Measurements from ENCODE around the gene CHL1.

The CHL1 gene

DNA sequence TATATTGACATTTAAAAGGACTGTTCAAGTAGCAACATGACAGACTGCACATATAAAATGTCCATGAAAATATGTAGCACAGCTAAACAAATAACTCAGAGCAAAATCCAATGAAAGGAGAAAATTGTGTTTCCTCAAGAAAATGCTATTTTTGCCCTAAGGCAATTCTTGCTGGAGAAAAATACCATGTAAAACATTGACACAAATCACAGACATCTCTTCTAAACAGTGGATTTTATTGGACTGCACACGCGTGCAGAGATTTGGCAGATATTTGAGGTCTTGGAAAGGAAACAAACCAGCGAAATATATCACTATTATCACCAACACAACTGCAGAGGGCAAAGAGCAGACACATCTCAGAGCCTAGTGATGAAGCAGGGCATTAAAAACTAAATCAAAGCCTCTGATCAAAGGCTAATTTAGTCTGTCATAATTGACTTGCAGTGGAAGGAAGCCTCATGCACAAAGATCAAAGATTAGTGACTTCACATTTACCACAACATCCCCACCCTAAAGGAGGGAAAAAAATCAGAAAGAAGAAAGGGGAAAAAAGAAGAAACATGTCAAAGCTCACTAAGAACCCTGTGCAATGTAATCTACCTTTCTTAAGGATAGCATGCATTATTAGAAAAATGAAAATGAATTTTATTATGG is 52.4 kb downstream of the CHL1 start:
- no peak overlapping the region for H3K27ac ChIP-seq (ENCODE audit: poor library complexity, severe bottlenecking)
- H3K36me3 ChIP-seq (ENCODE audit: low read depth) = no peaks in the 10 kb centered on the region
- ATAC-seq (ENCODE audit: low read depth) (no peak), DNase-seq (ENCODE audit: low spot score) (no peak)
- no peak overlapping the region for H3K4me3 ChIP-seq (ENCODE audit: severe bottlenecking)
- no peaks in the 10 kb centered on the region for H3K4me1 ChIP-seq (ENCODE audit: insufficient read depth, poor library complexity, severe bottlenecking)
- TF ChIP-seq, protein P1, sequence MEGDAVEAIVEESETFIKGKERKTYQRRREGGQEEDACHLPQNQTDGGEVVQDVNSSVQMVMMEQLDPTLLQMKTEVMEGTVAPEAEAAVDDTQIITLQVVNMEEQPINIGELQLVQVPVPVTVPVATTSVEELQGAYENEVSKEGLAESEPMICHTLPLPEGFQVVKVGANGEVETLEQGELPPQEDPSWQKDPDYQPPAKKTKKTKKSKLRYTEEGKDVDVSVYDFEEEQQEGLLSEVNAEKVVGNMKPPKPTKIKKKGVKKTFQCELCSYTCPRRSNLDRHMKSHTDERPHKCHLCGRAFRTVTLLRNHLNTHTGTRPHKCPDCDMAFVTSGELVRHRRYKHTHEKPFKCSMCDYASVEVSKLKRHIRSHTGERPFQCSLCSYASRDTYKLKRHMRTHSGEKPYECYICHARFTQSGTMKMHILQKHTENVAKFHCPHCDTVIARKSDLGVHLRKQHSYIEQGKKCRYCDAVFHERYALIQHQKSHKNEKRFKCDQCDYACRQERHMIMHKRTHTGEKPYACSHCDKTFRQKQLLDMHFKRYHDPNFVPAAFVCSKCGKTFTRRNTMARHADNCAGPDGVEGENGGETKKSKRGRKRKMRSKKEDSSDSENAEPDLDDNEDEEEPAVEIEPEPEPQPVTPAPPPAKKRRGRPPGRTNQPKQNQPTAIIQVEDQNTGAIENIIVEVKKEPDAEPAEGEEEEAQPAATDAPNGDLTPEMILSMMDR (IDR thresholded peaks at IDR 0.05; ENCODE audit: poor library complexity, severe bottlenecking) = no peak
- H3K9me3 ChIP-seq (ENCODE audit: severe bottlenecking) = no peaks in the 10 kb centered on the region
- no peaks in the 10 kb centered on the region for H3K27me3 ChIP-seq (ENCODE audit: insufficient read depth, poor library complexity, severe bottlenecking)

DNA sequence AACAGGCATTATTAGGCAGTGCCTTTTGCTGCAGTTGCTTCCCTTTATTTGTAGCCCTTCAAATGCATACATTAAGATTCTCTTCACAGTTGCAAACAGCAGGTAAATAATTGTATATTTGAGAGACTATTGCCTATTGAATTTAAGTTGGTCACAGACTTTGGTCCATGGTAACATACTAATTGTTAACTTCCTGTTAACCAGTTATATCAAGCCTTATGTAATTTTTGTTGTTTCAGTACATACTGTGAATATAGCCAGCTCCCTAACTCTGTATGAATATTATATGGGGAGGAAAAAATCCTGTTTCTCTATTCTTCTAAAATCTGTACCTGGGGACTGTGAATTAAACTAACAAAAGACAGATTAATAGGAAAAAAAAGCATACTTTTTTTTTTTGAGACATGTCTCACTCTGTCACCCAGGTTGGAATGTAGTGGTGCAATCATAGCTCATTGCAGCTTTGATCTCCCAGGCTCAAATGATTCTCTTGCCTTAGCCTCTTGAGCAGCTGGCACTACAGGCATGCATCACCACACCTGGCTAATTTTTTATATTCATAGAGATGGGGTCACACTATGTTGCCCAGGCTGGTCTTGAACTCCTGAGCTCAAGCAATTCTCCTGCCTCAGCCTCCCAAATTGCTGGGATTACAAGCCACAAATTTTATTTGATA is 53.2 kb downstream of the CHL1 start:
- Histone ChIP-seq H3K36me3 (ENCODE audit: low read depth) (no peaks in the 10 kb centered on the region), H3K27ac (ENCODE audit: poor library complexity, severe bottlenecking) (no peak overlapping the region), H3K27me3 (ENCODE audit: insufficient read depth, poor library complexity, severe bottlenecking) (no peaks in the 10 kb centered on the region), H3K4me1 (ENCODE audit: insufficient read depth, poor library complexity, severe bottlenecking) (no peaks in the 10 kb centered on the region), H3K9me3 (ENCODE audit: severe bottlenecking) (no peaks in the 10 kb centered on the region), H3K4me3 (ENCODE audit: severe bottlenecking) (no peak overlapping the region)
- DNase-seq (ENCODE audit: low spot score) (no peak), ATAC-seq (ENCODE audit: low read depth) (peak; percentile 31; the same call in 1 of the 3 replicates)
- TF ChIP-seq, protein P1 (IDR thresholded peaks at IDR 0.05; ENCODE audit: poor library complexity, severe bottlenecking) = no peak

DNA sequence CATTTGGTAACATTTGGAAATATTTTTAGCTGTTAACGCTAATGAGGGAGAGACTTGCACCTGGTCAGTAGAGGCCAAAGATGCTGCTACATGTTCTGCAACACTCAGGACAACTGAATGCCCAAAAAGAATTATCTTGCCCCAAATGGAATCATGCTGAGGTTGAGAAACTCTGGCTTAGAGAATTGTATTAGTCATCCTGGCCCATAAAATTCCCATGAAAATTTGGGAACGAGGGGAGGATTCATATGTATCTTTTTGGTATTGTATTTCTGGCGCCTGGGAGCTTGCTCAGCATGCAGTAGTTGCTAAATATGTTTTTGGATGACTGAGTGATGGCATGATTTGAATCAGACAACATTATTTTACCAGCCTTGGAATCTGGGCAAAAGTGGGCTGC is 59.9 kb downstream of the CHL1 start:
- TF ChIP-seq, protein P1 (IDR thresholded peaks at IDR 0.05; ENCODE audit: poor library complexity, severe bottlenecking) = no peak
- H3K9me3 ChIP-seq (ENCODE audit: severe bottlenecking) = peaks cover 2% of the 10 kb centered on the region
- H3K27me3 ChIP-seq (ENCODE audit: insufficient read depth, poor library complexity, severe bottlenecking) = no peaks in the 10 kb centered on the region
- no peak for ATAC-seq (ENCODE audit: low read depth)
- no peak for DNase-seq (ENCODE audit: low spot score)
- H3K4me3 ChIP-seq (ENCODE audit: severe bottlenecking) = no peak overlapping the region
- H3K27ac ChIP-seq (ENCODE audit: poor library complexity, severe bottlenecking) = no peak overlapping the region
- no peaks in the 10 kb centered on the region for H3K4me1 ChIP-seq (ENCODE audit: insufficient read depth, poor library complexity, severe bottlenecking)
- no peaks in the 10 kb centered on the region for H3K36me3 ChIP-seq (ENCODE audit: low read depth)

DNA sequence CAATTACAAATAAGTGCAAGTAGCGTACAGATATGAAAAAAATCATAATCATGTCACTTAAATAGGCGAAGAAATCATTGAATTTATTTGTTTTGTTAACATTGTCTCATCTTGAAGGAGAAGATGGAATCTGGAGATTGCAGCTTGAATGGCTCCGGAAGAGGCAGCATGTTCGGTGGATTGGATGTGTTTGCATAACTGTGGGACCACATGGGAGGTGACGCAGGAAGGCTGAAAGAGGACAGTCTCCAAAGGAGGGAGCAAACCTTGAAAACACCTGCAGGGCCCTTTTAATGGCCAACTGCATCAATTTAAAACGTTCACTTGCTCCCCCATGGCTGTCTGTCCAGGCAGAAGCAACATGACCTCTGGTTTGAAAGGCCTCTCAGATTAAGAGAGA is 61.3 kb downstream of the CHL1 start:
- H3K27me3 ChIP-seq (ENCODE audit: insufficient read depth, poor library complexity, severe bottlenecking) = no peaks in the 10 kb centered on the region
- no peak for ATAC-seq (ENCODE audit: low read depth)
- peaks cover 2% of the 10 kb centered on the region for H3K9me3 ChIP-seq (ENCODE audit: severe bottlenecking)

More for the DNA sequence above, 61.3 kb downstream of the CHL1 start:
- Histone ChIP-seq H3K4me3 (ENCODE audit: severe bottlenecking) (no peak overlapping the region), H3K36me3 (ENCODE audit: low read depth) (no peaks in the 10 kb centered on the region), H3K4me1 (ENCODE audit: insufficient read depth, poor library complexity, severe bottlenecking) (no peaks in the 10 kb centered on the region), H3K27ac (ENCODE audit: poor library complexity, severe bottlenecking) (no peak overlapping the region)
- TF ChIP-seq, protein P1 (IDR thresholded peaks at IDR 0.05; ENCODE audit: poor library complexity, severe bottlenecking) = no peak
- DNase-seq (ENCODE audit: low spot score) = no peak
